ENCODE data around the gene KCNIP4. TPM values are rescaled to one million over a fixed set of nuclear protein-coding genes. Genes with fewer than 3 reads are reported as not detected.

The KCNIP4 gene
- total and polyA plus RNA-seq, 12 donors: 0.15 TPM; not detected in 11

- Histone ChIP-seq H3K4me3 (no peak overlapping the region), H3K9me3 (peaks cover 0 to 27% (median 0%) of the 10 kb centered on the region in 11 donors), H3K4me1 (no peaks in the 10 kb centered on the region), H3K27ac (no peak overlapping the region), H3K27me3 (no peaks in the 10 kb centered on the region), H3K36me3 (no peaks in the 10 kb centered on the region)
- TF ChIP-seq CTCF (IDR thresholded peaks at IDR 0.05): no peak
- no peak for ATAC-seq
- WGBS, 2 donors: 49 to 51% methylated on average over 2 of the region's 2 CpGs
- intact Hi-C loops (cut with DNase I): no loop called here
- DNase-seq: no peak
Observed at GRCh38 chr4:21991050-21991449, 42.5 kb upstream of the KCNIP4 start.

DNA sequence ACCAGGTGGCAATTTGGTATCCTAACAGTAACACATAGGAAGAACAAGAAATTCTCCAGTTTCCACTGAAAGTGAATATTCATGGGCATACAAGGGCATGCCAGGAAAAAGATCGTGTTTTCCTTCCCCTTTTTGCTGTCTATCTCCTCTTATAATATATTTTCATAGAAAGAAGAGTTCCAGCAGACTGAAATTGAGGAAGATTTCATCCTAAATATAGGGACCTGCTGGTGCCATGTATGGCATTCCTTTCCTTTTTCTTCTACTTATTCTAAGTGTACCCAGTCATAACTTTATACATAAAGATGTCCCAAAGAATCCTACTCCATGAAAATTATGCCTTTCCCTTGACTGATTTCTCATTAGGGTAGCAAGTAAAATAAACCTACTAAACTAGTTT lies 40.8 kb upstream of the KCNIP4 start:
- no peak for DNase-seq
- WGBS, 2 donors: 33 to 48% methylated on average over 1 of the region's 1 CpG
- Histone ChIP-seq H3K9me3 (peaks cover 0 to 12% (median 0%) of the 10 kb centered on the region in 11 donors), H3K27ac (no peak overlapping the region), H3K27me3 (no peaks in the 10 kb centered on the region), H3K4me3 (no peak overlapping the region), H3K36me3 (no peaks in the 10 kb centered on the region), H3K4me1 (no peaks in the 10 kb centered on the region)
- TF ChIP-seq CTCF (IDR thresholded peaks at IDR 0.05): no peak
- ATAC-seq: no peak
- intact Hi-C loops (cut with DNase I): no loop called here

- no peak for TF ChIP-seq CTCF (IDR thresholded peaks at IDR 0.05)
- no peak for DNase-seq
Observed at GRCh38 chr4:21986307-21986706, 37.7 kb upstream of the KCNIP4 start.

GRCh38 chr4:21982087-21982486 lies 33.5 kb upstream of the KCNIP4 start:
- Histone ChIP-seq H3K36me3 (no peaks in the 10 kb centered on the region), H3K4me1 (no peaks in the 10 kb centered on the region), H3K9me3 (peaks cover 0 to 5% (median 0%) of the 10 kb centered on the region in 11 donors), H3K27ac (no peak overlapping the region), H3K4me3 (no peak overlapping the region), H3K27me3 (no peaks in the 10 kb centered on the region)
- 61% methylated on average over 1 of the region's 1 CpG for WGBS, 2 donors
- intact Hi-C loops (cut with DNase I): no loop called here
- ATAC-seq (no peak), DNase-seq (no peak)
- TF ChIP-seq CTCF (IDR thresholded peaks at IDR 0.05): no peak

More at GRCh38 chr4:21986307-21986706, 37.7 kb upstream of the KCNIP4 start:
- H3K27ac ChIP-seq: no peak overlapping the region
- H3K27me3 ChIP-seq: no peaks in the 10 kb centered on the region
- H3K36me3 ChIP-seq: no peaks in the 10 kb centered on the region
- peaks cover 0 to 9% (median 0%) of the 10 kb centered on the region in 11 donors for H3K9me3 ChIP-seq
- H3K4me1 ChIP-seq: no peaks in the 10 kb centered on the region
- intact Hi-C loops (cut with DNase I): no loop called here
- no peak overlapping the region for H3K4me3 ChIP-seq
- ATAC-seq: no peak

Measured in heart right ventricle (tissue), 16 donors.